Suprapubic skin (tissue), 4 donors: Measurements from ENCODE around the gene PGC.

Source experiments
- EP300 ChIP-seq: sonication (generic); formaldehyde crosslinking; IDR thresholded peaks from one replicate; pipeline ENCODE4 v1.6.1; 2017; ENCODE audit warnings: antibody characterized with exemption
- POLR2A ChIP-seq, 2 donors: fragments of 450-650 bp; IDR thresholded peaks; one replicate each; pipeline ENCODE4 v1.6.1; 2017; ENCODE audit warnings: antibody characterized with exemption in 2 of 2, mild to moderate bottlenecking in 2 of 2, moderate library complexity in 2 of 2
- POLR2AphosphoS5 ChIP-seq, 3 donors: sonication (generic); formaldehyde crosslinking; IDR thresholded peaks; one replicate each; pipeline ENCODE4 v1.6.1; 2017; ENCODE audit warnings: antibody characterized with exemption in 3 of 3
- TF ChIP-seq, protein P1 (sequence below), 2 donors: fragments of 200-600 bp in 1 of 2; fragments of 450-650 bp in 1 of 2; sonication (generic) in 1 of 2; IDR thresholded peaks; one replicate each; pipeline ENCODE4 v1.5.1; 2016 to 2019; ENCODE audit warnings: antibody characterized with exemption in 2 of 2, mild to moderate bottlenecking in 1 of 2, moderate library complexity in 1 of 2

- TF ChIP-seq, protein P1, sequence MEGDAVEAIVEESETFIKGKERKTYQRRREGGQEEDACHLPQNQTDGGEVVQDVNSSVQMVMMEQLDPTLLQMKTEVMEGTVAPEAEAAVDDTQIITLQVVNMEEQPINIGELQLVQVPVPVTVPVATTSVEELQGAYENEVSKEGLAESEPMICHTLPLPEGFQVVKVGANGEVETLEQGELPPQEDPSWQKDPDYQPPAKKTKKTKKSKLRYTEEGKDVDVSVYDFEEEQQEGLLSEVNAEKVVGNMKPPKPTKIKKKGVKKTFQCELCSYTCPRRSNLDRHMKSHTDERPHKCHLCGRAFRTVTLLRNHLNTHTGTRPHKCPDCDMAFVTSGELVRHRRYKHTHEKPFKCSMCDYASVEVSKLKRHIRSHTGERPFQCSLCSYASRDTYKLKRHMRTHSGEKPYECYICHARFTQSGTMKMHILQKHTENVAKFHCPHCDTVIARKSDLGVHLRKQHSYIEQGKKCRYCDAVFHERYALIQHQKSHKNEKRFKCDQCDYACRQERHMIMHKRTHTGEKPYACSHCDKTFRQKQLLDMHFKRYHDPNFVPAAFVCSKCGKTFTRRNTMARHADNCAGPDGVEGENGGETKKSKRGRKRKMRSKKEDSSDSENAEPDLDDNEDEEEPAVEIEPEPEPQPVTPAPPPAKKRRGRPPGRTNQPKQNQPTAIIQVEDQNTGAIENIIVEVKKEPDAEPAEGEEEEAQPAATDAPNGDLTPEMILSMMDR (IDR thresholded peaks at IDR 0.05), result no peak
- TF ChIP-seq POLR2AphosphoS5 (IDR thresholded peaks at IDR 0.05) (no peak), POLR2A (IDR thresholded peaks at IDR 0.05) (no peak), EP300 (no peak)
Observed at GRCh38 chr6:41731561-41732086, 15.6 kb downstream of the PGC start.
